SK-N-SH (cell line): Measurements from ENCODE around the gene NCBP3. TPM values are rescaled to one million over a fixed set of nuclear protein-coding genes. Genes with fewer than 3 reads are reported as not detected.

Experiments
- CTCF ChIA-PET: fragments of 300-600, 350-600 bp; formaldehyde crosslinking; extraction: SDS; loops from one replicate; lab custom pipeline; 2021; lab: Yijun Ruan, JAX
- POLR2A ChIA-PET: fragments of 350-600 bp; sonication (Branson Sonifier 250); formaldehyde crosslinking; extraction: SDS; loops from one replicate; lab custom pipeline; 2020; ENCODE audit warnings: antibody characterized with exemption, inconsistent platforms; lab: Yijun Ruan, JAX
- DNase-seq: peaks from one replicate; pipeline ENCODE4 v3.0.0; 2012
- H2AFZ ChIP-seq: fragments of 200-600 bp; sonication (generic); 2 replicates; pipeline ENCODE4 v1.8.1; 2016; ENCODE audit warnings: antibody characterized with exemption, mild to moderate bottlenecking, low read depth
- H3F3A ChIP-seq: fragments of 200-600 bp; sonication (generic); replicated peaks from 2 replicates; pipeline ENCODE3; 2016; ENCODE audit warnings: antibody characterized with exemption, mild to moderate bottlenecking; ENCODE audit not compliant: insufficient read depth
- H3K27ac ChIP-seq, 2 experiments: fragments of 200-500 bp in 1 of 2; fragments of 200-600 bp in 1 of 2; sonication (Bioruptor generic) in 1 of 2; sonication (generic), shearing (Covaris generic) in 1 of 2; 2 replicates each; pipeline versions ENCODE4 v1.5.1 to v1.6.1; 2014 to 2016; ENCODE audit warnings: low read depth in 2 of 2, inconsistent platforms in 1 of 2, low read length in 1 of 2, mild to moderate bottlenecking in 1 of 2, mixed read lengths in 1 of 2
- H3K27me3 ChIP-seq: fragments of 200-600 bp; sonication (generic), shearing (Covaris generic); 2 replicates; pipeline ENCODE4 v1.6.1; 2016; ENCODE audit warnings: mixed run types; ENCODE audit not compliant: insufficient read depth
- H3K36me3 ChIP-seq, 2 experiments: fragments of 200-500 bp in 1 of 2; fragments of 200-600 bp in 1 of 2; sonication (Bioruptor generic) in 1 of 2; sonication (generic) in 1 of 2; replicated peaks in 1 of 2; 2 replicates each; pipeline versions ENCODE3 to v1.5.1; 2014 to 2016; ENCODE audit warnings: low read length in 1 of 2, mild to moderate bottlenecking in 1 of 2; ENCODE audit not compliant: insufficient read depth in 2 of 2, control insufficient read depth in 1 of 2
- H3K4me1 ChIP-seq, 2 experiments: fragments of 200-500 bp in 1 of 2; fragments of 200-600 bp in 1 of 2; sonication (Bioruptor generic) in 1 of 2; sonication (generic), shearing (Covaris generic) in 1 of 2; 2 replicates each; pipeline versions ENCODE4 v1.5.1 to v1.6.1; 2014 to 2016; ENCODE audit warnings: low read depth in 1 of 2, low read length in 1 of 2, mixed run types in 1 of 2; ENCODE audit not compliant: insufficient read depth in 2 of 2, control insufficient read depth in 1 of 2
- H3K4me2 ChIP-seq: fragments of 200-600 bp; sonication (generic), shearing (Covaris generic); 2 replicates; pipeline ENCODE4 v1.6.1; 2017; ENCODE audit warnings: mixed run types
- H3K4me3 ChIP-seq, 2 experiments: fragments of 200-500 bp in 1 of 2; fragments of 200-600 bp in 1 of 2; sonication (Bioruptor generic) in 1 of 2; sonication (generic), shearing (Covaris generic) in 1 of 2; 2 replicates each; pipeline versions ENCODE4 v1.5.1 to v1.8.1; 2014 to 2016; ENCODE audit warnings: low read depth in 2 of 2, inconsistent platforms in 1 of 2, low read length in 1 of 2, mild to moderate bottlenecking in 1 of 2, mixed read lengths in 1 of 2, moderate library complexity in 1 of 2
- H3K79me2 ChIP-seq: fragments of 200-600 bp; sonication (generic); 2 replicates; pipeline ENCODE4 v1.8.1; 2017; ENCODE audit warnings: mild to moderate bottlenecking; ENCODE audit not compliant: insufficient read depth
- H3K9ac ChIP-seq: fragments of 200-600 bp; sonication (generic); 2 replicates; pipeline ENCODE4 v1.6.1; 2017; ENCODE audit warnings: mixed run types
- H3K9me2 ChIP-seq: fragments of 200-600 bp; sonication (generic); 2 replicates; pipeline ENCODE4 v1.6.1; 2017; ENCODE audit warnings: mixed run types
- H3K9me3 ChIP-seq: fragments of 200-600 bp; sonication (generic); 2 replicates; pipeline ENCODE4 v1.6.1; 2017; ENCODE audit warnings: mixed run types, mild to moderate bottlenecking, moderate library complexity
- H4K20me1 ChIP-seq: fragments of 200-600 bp; sonication (generic); 2 replicates; pipeline ENCODE4 v1.6.1; 2017; ENCODE audit warnings: mild to moderate bottlenecking, mixed run types; ENCODE audit not compliant: insufficient read depth
- CTCF ChIP-seq: fragments of 200-600 bp; sonication (generic); IDR thresholded peaks from 2 replicates; pipeline ENCODE4 v1.6.1; 2017; ENCODE audit warnings: antibody characterized with exemption, mild to moderate bottlenecking, moderate library complexity
- EP300 ChIP-seq, 2 experiments: IDR thresholded peaks; 2 replicates each; pipeline versions ENCODE4 v1.4.0 to v1.6.1; 2012; ENCODE audit warnings: borderline replicate concordance in 1 of 2, low read depth in 1 of 2, low read length in 1 of 2
- EZH2phosphoT487 ChIP-seq: fragments of 200-600 bp; sonication (generic); IDR thresholded peaks from 2 replicates; pipeline ENCODE4 v1.6.1; 2017; ENCODE audit warnings: low read depth, mixed run types, mild to moderate bottlenecking, antibody characterized with exemption, moderate library complexity, borderline replicate concordance
- FOXJ3 ChIP-seq: sonication (generic); formaldehyde crosslinking; IDR thresholded peaks from 2 replicates; pipeline ENCODE4 v1.5.1; 2020; ENCODE audit warnings: mild to moderate bottlenecking, missing genetic modification reagents
- NFIC ChIP-seq: IDR thresholded peaks from 2 replicates; pipeline ENCODE4 v1.4.0; 2012; ENCODE audit warnings: borderline replicate concordance
- PBX3 ChIP-seq: IDR thresholded peaks from 2 replicates; pipeline ENCODE4; 2012
- REST ChIP-seq: IDR thresholded peaks from 2 replicates; pipeline ENCODE4 v1.6.1; 2012; ENCODE audit warnings: mild to moderate bottlenecking, low read depth, low read length, moderate library complexity
- RFX5 ChIP-seq: IDR thresholded peaks from 2 replicates; pipeline ENCODE4 v1.6.1; 2012; ENCODE audit warnings: mild to moderate bottlenecking, improper control_type of control experiment, low read length
- SMC3 ChIP-seq: IDR thresholded peaks from 2 replicates; pipeline ENCODE4 v1.6.1; 2012; ENCODE audit warnings: low read depth, low read length, improper control_type of control experiment
- TAF1 ChIP-seq: IDR thresholded peaks from 2 replicates; pipeline ENCODE4 v1.6.1; 2012; ENCODE audit warnings: low read depth, mild to moderate bottlenecking, low read length, moderate library complexity, borderline replicate concordance
- USF2 ChIP-seq: fragments of 150-350 bp; IDR thresholded peaks from 2 replicates; pipeline ENCODE4 v1.6.1; 2017; ENCODE audit warnings: antibody characterized with exemption, low read length, low read depth, borderline replicate concordance
- ZBTB33 ChIP-seq: IDR thresholded peaks from 2 replicates; pipeline ENCODE4 v1.4.0; 2012; ENCODE audit warnings: low read depth, borderline replicate concordance
- WGBS: methylation state at CpG from one replicate; pipeline ENCODE4 v1.1.6; 2017; ENCODE audit warnings: low lambda C conversion rate; 5-methylcytosine and 5-hydroxymethylcytosine counted together
- polyA plus RNA-seq, 3 experiments: library from polyadenylated mRNA; depleted of rRNA; stranded (reverse); fragments of >200 nt; gene quantifications; 2 replicates each; pipeline ENCODE4 v1.2.3, GENCODE V29; 2012

The NCBP3 gene
- polyA plus RNA-seq, 1 of the 3 experiments (the other 2 are of a cell fraction) = 6.5 TPM

GRCh38 chr17:3817851-3818605, 28.0 kb downstream of the NCBP3 start (continued):
- no peak for TF ChIP-seq ZBTB33
- TF ChIP-seq, all 33 proteins: peak for 0

- DNase-seq = no peak
- no peak overlapping the region for H3K27ac ChIP-seq
- no peak overlapping the region for H3K4me2 ChIP-seq
- no peaks in the 10 kb centered on the region for H3K9me2 ChIP-seq
- H2AFZ ChIP-seq = no peak overlapping the region
- peaks cover 58 to 82% of the 10 kb centered on the region in 2 experiments for H3K36me3 ChIP-seq
- no peak overlapping the region for H3K9ac ChIP-seq
- no peaks in the 10 kb centered on the region for H3K27me3 ChIP-seq
- 95% methylated on average over 7 of the region's 7 CpGs for WGBS
- H3K4me1 ChIP-seq = no peaks in the 10 kb centered on the region
- TF ChIP-seq TAF1 (no peak), REST (no peak), FOXJ3 (CRISPR knock-in tag) (no peak), EZH2phosphoT487 (no peak), CTCF (no peak), USF2 (no peak), RFX5 (no peak), PBX3 (no peak), SMC3 (no peak), NFIC (no peak), EP300 (IDR thresholded peaks at IDR 0.05; ENCODE audit: borderline replicate concordance in 1 of 2, low read depth in 1 of 2, low read length in 1 of 2) (no peak)
- H3F3A ChIP-seq = peaks cover 9% of the 10 kb centered on the region
- ChIA-PET CTCF (interaction anchor here (0.6 to 1.9 kb wide), 2 partner anchors 35 to 80 kb away, joined by 3 to 5 read pairs; no protein-coding TSS in a partner anchor), POLR2A (no interaction called here)
- no peaks in the 10 kb centered on the region for H3K79me2 ChIP-seq
- no peak overlapping the region for H3K4me3 ChIP-seq
- H3K9me3 ChIP-seq = no peaks in the 10 kb centered on the region
- no peaks in the 10 kb centered on the region for H4K20me1 ChIP-seq
These were observed 30.1 kb downstream of the NCBP3 start for GRCh38 chr17:3815925-3816324.
